Fibroblast of lung (primary cell): ENCODE results near the gene ATG9A. TPM values are rescaled to one million over a fixed set of nuclear protein-coding genes. Genes with fewer than 3 reads are reported as not detected.

Experiments
- DNase-seq, 2 donors: peaks; one replicate each; pipeline versions ENCODE4 v3.0.0 to v3.0.0-alpha.2; 2010; ENCODE audit warnings: low read depth in 2 of 2
- H2AFZ ChIP-seq: 2 replicates; pipeline ENCODE4 v1.5.1; 2012; ENCODE audit warnings: low read length, control low read depth, inconsistent platforms
- H3K27ac ChIP-seq: 2 replicates; pipeline ENCODE4 v1.5.1; 2011; ENCODE audit warnings: low read length, control low read depth; ENCODE audit not compliant: insufficient read depth
- H3K27me3 ChIP-seq: 2 replicates; pipeline ENCODE4 v1.5.1; 2011; ENCODE audit warnings: mild to moderate bottlenecking, low read length; ENCODE audit not compliant: control insufficient read depth, insufficient read depth
- H3K36me3 ChIP-seq: 2 replicates; pipeline ENCODE4 v1.5.1; 2011; ENCODE audit warnings: low read length; ENCODE audit not compliant: control insufficient read depth, insufficient read depth
- H3K4me1 ChIP-seq: 2 replicates; pipeline ENCODE4 v1.5.1; 2011; ENCODE audit warnings: low read length; ENCODE audit not compliant: control insufficient read depth, insufficient read depth; ENCODE audit errors: extremely low read depth
- H3K4me2 ChIP-seq: 2 replicates; pipeline ENCODE4 v1.5.1; 2011; ENCODE audit warnings: low read length, control low read depth; ENCODE audit not compliant: insufficient read depth; ENCODE audit errors: extremely low read depth
- H3K4me3 ChIP-seq, 4 experiments: fragments of 200-600 bp in 1 of 4; sonication (generic) in 1 of 4; replicated peaks in 1 of 4; 2 replicates each; pipeline ENCODE4 v1.5.1; 2011 to 2016; ENCODE audit warnings: low read length in 4 of 4, low read depth in 3 of 4, mild to moderate bottlenecking in 3 of 4, control low read depth in 2 of 4, inconsistent platforms in 1 of 4, mixed read lengths in 1 of 4; ENCODE audit not compliant: insufficient read depth in 1 of 4; ENCODE audit errors: control extremely low read depth in 1 of 4
- H3K79me2 ChIP-seq: 2 replicates; pipeline ENCODE4 v1.5.1; 2012; ENCODE audit warnings: mild to moderate bottlenecking, low read length, inconsistent platforms; ENCODE audit not compliant: control insufficient read depth, insufficient read depth
- H3K9ac ChIP-seq: 2 replicates; pipeline ENCODE4 v1.5.1; 2011; ENCODE audit warnings: mild to moderate bottlenecking, low read length, control low read depth; ENCODE audit not compliant: insufficient read depth
- H3K9me3 ChIP-seq: 2 replicates; pipeline ENCODE4 v1.5.1; 2012; ENCODE audit warnings: low read depth, low read length; ENCODE audit not compliant: control insufficient read depth, insufficient read depth
- H4K20me1 ChIP-seq: 2 replicates; pipeline ENCODE4 v1.5.1; 2011; ENCODE audit warnings: low read length; ENCODE audit not compliant: control insufficient read depth, insufficient read depth; ENCODE audit errors: extremely low read depth
- EZH2 ChIP-seq: IDR thresholded peaks from 2 replicates; pipeline ENCODE4 v1.5.1; 2012; ENCODE audit warnings: low read length, control low read depth, mild to moderate bottlenecking; ENCODE audit errors: missing control alignments
- polyA plus RNA-seq, 2 donors: library from polyadenylated mRNA; depleted of rRNA in 1 of 2; stranded (reverse) in 1 of 2; unstranded in 1 of 2; fragments of >200 nt; gene quantifications; 2 replicates each; pipeline ENCODE4 v1.2.1, GENCODE V29; 2011 to 2012; ENCODE audit warnings: missing spikeins in 1 of 2
- total RNA-seq: library from RNA; depleted of rRNA; stranded (reverse); fragments of >200 nt; gene quantifications from 2 replicates; pipeline ENCODE4 v1.2.1, GENCODE V29; 2014
- TF ChIP-seq, protein P1 (sequence below), 2 donors: IDR thresholded peaks in 1 of 2; conservative IDR thresholded peaks in 1 of 2; 1 replicate in 1 of 2; 2 replicates in 1 of 2; pipeline ENCODE4 v1.5.1; 2011 to 2012; ENCODE audit warnings: low read length in 2 of 2, control low read depth in 1 of 2, inconsistent platforms in 1 of 2, low read depth in 1 of 2, mild to moderate bottlenecking in 1 of 2

Gene ATG9A
- total and polyA plus RNA-seq, 2 donors (not counting 1 experiment from before 2014, with no cell fraction given) = 47.2 to 68.2 TPM

DNA sequence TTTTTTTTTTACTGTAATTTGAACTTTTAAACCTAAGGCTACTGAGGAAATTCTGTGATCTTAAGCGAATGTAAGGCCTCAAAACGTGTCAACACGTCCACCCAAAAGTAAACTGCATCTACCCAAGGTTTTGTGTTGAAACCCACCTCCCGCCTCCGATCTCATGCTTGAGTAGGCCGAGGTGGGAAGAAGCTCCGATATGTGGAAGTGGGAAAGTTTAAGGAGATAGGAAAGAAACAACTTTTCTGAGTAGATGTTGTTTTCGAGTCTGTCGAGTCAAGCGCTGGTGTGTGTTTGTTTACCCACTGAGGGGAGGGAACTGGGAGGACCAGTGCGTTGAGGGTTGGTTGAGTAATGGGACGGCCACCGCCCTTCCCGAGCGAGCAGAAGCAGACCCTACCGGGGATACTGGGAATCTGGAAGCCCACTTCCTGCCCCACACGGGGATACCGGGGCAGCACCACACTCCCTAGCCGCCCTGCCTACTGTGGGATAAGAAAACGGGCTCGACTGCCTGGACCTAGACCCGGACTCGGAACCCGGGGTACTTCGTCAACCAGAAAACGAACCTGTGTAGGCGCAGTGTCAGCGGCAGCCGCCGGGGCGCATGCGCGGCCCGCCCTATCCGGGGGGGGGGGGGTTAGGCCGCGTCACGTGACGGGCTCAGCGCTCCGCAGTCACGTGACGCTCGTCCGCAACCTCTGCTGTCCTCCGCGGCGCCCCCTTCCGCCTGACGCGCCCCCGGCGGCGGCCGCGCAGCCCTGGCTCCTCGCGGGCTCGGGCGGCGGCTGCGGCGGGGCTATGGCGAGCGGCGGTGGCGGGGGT is 51.7 kb downstream of the ATG9A start, which contains the start of gene RETREG2:
Gene RETREG2, plus strand, starts transcription at position 724 of the 825 bp plus-strand sequence. Its CDS starts 78 bp downstream, at position 802.
- peak within 1 kb of the TSS; percentile 70 to 93 (median 84) for H3K4me3 ChIP-seq
- no peaks in the 10 kb centered on the region for H4K20me1 ChIP-seq
- H3K9me3 ChIP-seq = no peaks in the 10 kb centered on the region
- TF ChIP-seq, protein P1, sequence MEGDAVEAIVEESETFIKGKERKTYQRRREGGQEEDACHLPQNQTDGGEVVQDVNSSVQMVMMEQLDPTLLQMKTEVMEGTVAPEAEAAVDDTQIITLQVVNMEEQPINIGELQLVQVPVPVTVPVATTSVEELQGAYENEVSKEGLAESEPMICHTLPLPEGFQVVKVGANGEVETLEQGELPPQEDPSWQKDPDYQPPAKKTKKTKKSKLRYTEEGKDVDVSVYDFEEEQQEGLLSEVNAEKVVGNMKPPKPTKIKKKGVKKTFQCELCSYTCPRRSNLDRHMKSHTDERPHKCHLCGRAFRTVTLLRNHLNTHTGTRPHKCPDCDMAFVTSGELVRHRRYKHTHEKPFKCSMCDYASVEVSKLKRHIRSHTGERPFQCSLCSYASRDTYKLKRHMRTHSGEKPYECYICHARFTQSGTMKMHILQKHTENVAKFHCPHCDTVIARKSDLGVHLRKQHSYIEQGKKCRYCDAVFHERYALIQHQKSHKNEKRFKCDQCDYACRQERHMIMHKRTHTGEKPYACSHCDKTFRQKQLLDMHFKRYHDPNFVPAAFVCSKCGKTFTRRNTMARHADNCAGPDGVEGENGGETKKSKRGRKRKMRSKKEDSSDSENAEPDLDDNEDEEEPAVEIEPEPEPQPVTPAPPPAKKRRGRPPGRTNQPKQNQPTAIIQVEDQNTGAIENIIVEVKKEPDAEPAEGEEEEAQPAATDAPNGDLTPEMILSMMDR (conservative IDR thresholded peaks at IDR 0.05 in 1 of 2, IDR thresholded peaks at IDR 0.05 in 1 of 2; ENCODE audit: low read depth in 1 of 2, low read length in 2 of 2) = peak; percentile 5 to 11
- TF ChIP-seq EZH2 = no peak
- peak within 1 kb of the TSS; percentile 91 for H3K9ac ChIP-seq
- peaks cover 23% of the 10 kb centered on the region for H3K79me2 ChIP-seq
- peaks cover 9% of the 10 kb centered on the region for H3K4me1 ChIP-seq
- H3K27me3 ChIP-seq = no peaks in the 10 kb centered on the region
- peak within 1 kb of the TSS; percentile 98 for H3K4me2 ChIP-seq
- H2AFZ ChIP-seq = peak within 1 kb of the TSS; percentile 91
- peak; percentile 85 to 93 for DNase-seq
- H3K27ac ChIP-seq = peak within 1 kb of the TSS; percentile 98
- peaks cover 17% of the 10 kb centered on the region for H3K36me3 ChIP-seq

GRCh38 chr2:219176818-219177551 is 52.5 kb downstream of the ATG9A start, which contains the start of gene CNPPD1:
Gene CNPPD1 (minus strand): TSS chr2:219176925. CDS start chr2:219176828, 97 bp downstream.
- peaks cover 23% of the 10 kb centered on the region for H3K79me2 ChIP-seq
- H3K4me2 ChIP-seq = peak within 1 kb of the TSS; percentile 98
- peaks cover 9% of the 10 kb centered on the region for H3K4me1 ChIP-seq
- TF ChIP-seq EZH2 = no peak
- TF ChIP-seq, protein P1 (conservative IDR thresholded peaks at IDR 0.05 in 1 of 2, IDR thresholded peaks at IDR 0.05 in 1 of 2; ENCODE audit: low read depth in 1 of 2, low read length in 2 of 2) = no peak
- DNase-seq = peak; percentile 75 to 76
- peak within 1 kb of the TSS; percentile 91 for H2AFZ ChIP-seq
- H3K27me3 ChIP-seq = no peaks in the 10 kb centered on the region
- peak within 1 kb of the TSS; percentile 98 for H3K27ac ChIP-seq
- no peaks in the 10 kb centered on the region for H3K9me3 ChIP-seq
- H3K9ac ChIP-seq = peak within 1 kb of the TSS; percentile 91
- H4K20me1 ChIP-seq = no peaks in the 10 kb centered on the region
- peak within 1 kb of the TSS; percentile 70 to 93 (median 80) for H3K4me3 ChIP-seq
- peaks cover 17% of the 10 kb centered on the region for H3K36me3 ChIP-seq
